ENCODE results near the gene NADK2. TPM values are rescaled to one million over a fixed set of nuclear protein-coding genes. Genes with fewer than 3 reads are reported as not detected.
A peak's percentile ranks its signal among the peaks of the same experiment; 100 is the strongest.

NADK2 gene
- polyA plus RNA-seq, 1 of the 3 experiments (the other 2 are of a cell fraction) = 7.6 TPM

- TF ChIP-seq FOSL2 (IDR thresholded peaks at IDR 0.05; ENCODE audit: borderline replicate concordance, low read depth) (no peak), USF1 (IDR thresholded peaks at IDR 0.05; ENCODE audit: borderline replicate concordance, low read depth) (peak; percentile 17; the same call in 1 of the 2 replicates), MEF2A (IDR thresholded peaks at IDR 0.05; ENCODE audit: borderline replicate concordance, low read depth) (no peak), TCF12 (IDR thresholded peaks at IDR 0.05) (0 out of 2 replicates have a peak, but pooled peaks have one; percentile 5), TAF1 (IDR thresholded peaks at IDR 0.05; ENCODE audit: borderline replicate concordance, low read depth, low read length) (peak; percentile 55; the same call in 1 of the 2 replicates), MXI1 (IDR thresholded peaks at IDR 0.05; ENCODE audit: low read depth, low read length) (peak; percentile 88)
- TF ChIP-seq, protein P1, sequence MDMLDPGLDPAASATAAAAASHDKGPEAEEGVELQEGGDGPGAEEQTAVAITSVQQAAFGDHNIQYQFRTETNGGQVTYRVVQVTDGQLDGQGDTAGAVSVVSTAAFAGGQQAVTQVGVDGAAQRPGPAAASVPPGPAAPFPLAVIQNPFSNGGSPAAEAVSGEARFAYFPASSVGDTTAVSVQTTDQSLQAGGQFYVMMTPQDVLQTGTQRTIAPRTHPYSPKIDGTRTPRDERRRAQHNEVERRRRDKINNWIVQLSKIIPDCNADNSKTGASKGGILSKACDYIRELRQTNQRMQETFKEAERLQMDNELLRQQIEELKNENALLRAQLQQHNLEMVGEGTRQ (IDR thresholded peaks at IDR 0.05; ENCODE audit: borderline replicate concordance, low read depth, low read length) = no peak
- TF ChIP-seq, protein P2, sequence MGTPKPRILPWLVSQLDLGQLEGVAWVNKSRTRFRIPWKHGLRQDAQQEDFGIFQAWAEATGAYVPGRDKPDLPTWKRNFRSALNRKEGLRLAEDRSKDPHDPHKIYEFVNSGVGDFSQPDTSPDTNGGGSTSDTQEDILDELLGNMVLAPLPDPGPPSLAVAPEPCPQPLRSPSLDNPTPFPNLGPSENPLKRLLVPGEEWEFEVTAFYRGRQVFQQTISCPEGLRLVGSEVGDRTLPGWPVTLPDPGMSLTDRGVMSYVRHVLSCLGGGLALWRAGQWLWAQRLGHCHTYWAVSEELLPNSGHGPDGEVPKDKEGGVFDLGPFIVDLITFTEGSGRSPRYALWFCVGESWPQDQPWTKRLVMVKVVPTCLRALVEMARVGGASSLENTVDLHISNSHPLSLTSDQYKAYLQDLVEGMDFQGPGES (IDR thresholded peaks at IDR 0.05; ENCODE audit: low read depth, low read length) = no peak
Measured at GRCh38 chr5:36151434-36152323, 90.0 kb downstream of the NADK2 start, which contains the start of the genes LMBRD2 and SKP2 (continued).

DNA sequence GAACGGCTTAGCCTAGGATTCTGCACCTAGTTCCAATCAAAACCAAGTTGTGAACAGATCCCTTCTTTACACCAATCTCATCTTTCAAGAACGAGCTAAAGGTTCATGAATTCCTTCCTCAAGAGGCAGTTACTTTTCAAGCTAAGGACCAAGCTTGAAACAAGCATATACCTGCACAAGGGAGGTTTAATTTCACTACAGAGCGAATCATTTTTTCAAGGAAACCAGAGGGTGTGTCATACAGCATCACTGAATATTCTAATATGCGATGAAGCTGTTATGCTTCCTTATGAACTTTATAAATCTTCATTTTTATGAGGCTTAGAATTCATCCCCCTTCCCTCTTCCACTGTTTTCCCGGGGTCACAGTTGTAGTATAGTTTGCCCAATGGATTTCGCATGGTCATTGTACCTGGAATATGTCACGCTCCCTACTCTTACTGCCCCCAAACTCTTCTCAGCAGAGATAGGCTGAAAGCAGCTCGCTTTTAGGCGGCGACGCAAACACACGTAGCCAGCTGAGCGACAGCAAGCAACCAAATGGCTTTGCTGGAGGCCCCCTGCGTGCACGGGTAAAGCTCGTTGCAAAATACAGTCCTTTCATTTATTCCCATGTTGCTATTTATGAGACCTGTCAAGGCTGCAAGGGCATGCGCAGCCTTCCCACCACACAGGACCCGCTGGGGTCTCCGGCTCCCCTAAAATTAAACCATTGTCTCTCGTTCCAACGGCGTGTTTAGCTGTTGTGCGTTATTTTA, 90.9 kb downstream of the NADK2 start:
- Histone ChIP-seq H3K36me3 (replicated peaks in 1 of 2; ENCODE audit: control insufficient read depth in 1 of 2, insufficient read depth in 2 of 2, low read length in 1 of 2) (peaks cover 14 to 17% of the 10 kb centered on the region in 2 experiments), H3F3A (replicated peaks; ENCODE audit: insufficient read depth) (peaks cover 11% of the 10 kb centered on the region), H3K4me3 (ENCODE audit: low read depth in 2 of 2, low read length in 1 of 2) (peak overlapping the region; percentile 84 to 99), H3K79me2 (ENCODE audit: insufficient read depth) (peaks cover 50% of the 10 kb centered on the region), H2AFZ (ENCODE audit: low read depth) (peak overlapping the region; percentile 91), H3K4me2 (peak overlapping the region; percentile 81), H3K9me2 (no peaks in the 10 kb centered on the region), H3K9me3 (no peaks in the 10 kb centered on the region), H3K4me1 (ENCODE audit: control insufficient read depth in 1 of 2, insufficient read depth in 2 of 2, low read depth in 1 of 2, low read length in 1 of 2) (peaks cover 23 to 28% of the 10 kb centered on the region in 2 experiments), H4K20me1 (ENCODE audit: insufficient read depth) (no peaks in the 10 kb centered on the region), H3K27me3 (ENCODE audit: insufficient read depth) (no peaks in the 10 kb centered on the region), H3K9ac (peak overlapping the region; percentile 68), H3K27ac (ENCODE audit: low read depth in 2 of 2, low read length in 1 of 2) (peak overlapping the region; percentile 30 to 79; a peak in 3 of 4 replicates)
- POLR2A ChIA-PET = interaction anchor here (2.2 kb wide), 1 partner anchor 91 kb away, joined by 11 read pairs; the partner anchor contains the start of gene NADK2
- TF ChIP-seq CHD2 (IDR thresholded peaks at IDR 0.05; ENCODE audit: low read length, partially characterized antibody) (no peak), USF1 (IDR thresholded peaks at IDR 0.05; ENCODE audit: borderline replicate concordance, low read depth) (no peak), MXI1 (IDR thresholded peaks at IDR 0.05; ENCODE audit: low read depth, low read length) (peak; percentile 73; the same call in 1 of the 2 replicates), NRF1 (IDR thresholded peaks at IDR 0.05; ENCODE audit: low read depth, low read length) (peak; percentile 27; the same call in 1 of the 2 replicates), MEF2A (IDR thresholded peaks at IDR 0.05; ENCODE audit: borderline replicate concordance, low read depth) (no peak)
- TF ChIP-seq, protein P3, sequence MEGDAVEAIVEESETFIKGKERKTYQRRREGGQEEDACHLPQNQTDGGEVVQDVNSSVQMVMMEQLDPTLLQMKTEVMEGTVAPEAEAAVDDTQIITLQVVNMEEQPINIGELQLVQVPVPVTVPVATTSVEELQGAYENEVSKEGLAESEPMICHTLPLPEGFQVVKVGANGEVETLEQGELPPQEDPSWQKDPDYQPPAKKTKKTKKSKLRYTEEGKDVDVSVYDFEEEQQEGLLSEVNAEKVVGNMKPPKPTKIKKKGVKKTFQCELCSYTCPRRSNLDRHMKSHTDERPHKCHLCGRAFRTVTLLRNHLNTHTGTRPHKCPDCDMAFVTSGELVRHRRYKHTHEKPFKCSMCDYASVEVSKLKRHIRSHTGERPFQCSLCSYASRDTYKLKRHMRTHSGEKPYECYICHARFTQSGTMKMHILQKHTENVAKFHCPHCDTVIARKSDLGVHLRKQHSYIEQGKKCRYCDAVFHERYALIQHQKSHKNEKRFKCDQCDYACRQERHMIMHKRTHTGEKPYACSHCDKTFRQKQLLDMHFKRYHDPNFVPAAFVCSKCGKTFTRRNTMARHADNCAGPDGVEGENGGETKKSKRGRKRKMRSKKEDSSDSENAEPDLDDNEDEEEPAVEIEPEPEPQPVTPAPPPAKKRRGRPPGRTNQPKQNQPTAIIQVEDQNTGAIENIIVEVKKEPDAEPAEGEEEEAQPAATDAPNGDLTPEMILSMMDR (IDR thresholded peaks at IDR 0.05) = 0 out of 2 replicates have a peak, but pooled peaks have one; percentile 7
- CTCF ChIA-PET = interaction anchor here (1.7 to 4.3 kb wide), 4 partner anchors 25 to 91 kb away, joined by 5 to 21 read pairs (median 12); partner anchors contain the start of gene NADK2
- peak; percentile 57 for DNase-seq
- WGBS (ENCODE audit: low lambda C conversion rate) = 5% methylated on average over 23 of the region's 23 CpGs
